Subcutaneous abdominal adipose tissue (tissue), 5 donors: ENCODE data around the gene NAT8L.
A peak's percentile ranks its signal among the peaks of the same experiment; 100 is the strongest.

ENCODE experiments used
- H3K27ac ChIP-seq: one replicate; pipeline ENCODE4 v1.7.0; 2013; ENCODE audit warnings: low read depth, mild to moderate bottlenecking, inconsistent platforms, low read length, moderate library complexity
- H3K27me3 ChIP-seq, 5 donors: one replicate each; pipeline ENCODE4 v1.7.0; 2013; ENCODE audit warnings: low read length in 5 of 5, inconsistent platforms in 1 of 5; ENCODE audit not compliant: control insufficient read depth in 5 of 5, insufficient read depth in 4 of 5
- H3K36me3 ChIP-seq, 5 donors: one replicate each; pipeline ENCODE4 v1.7.0; 2013; ENCODE audit warnings: low read length in 5 of 5; ENCODE audit not compliant: control insufficient read depth in 5 of 5, insufficient read depth in 5 of 5
- H3K4me1 ChIP-seq, 5 donors: one replicate each; pipeline ENCODE4 v1.7.0; 2013; ENCODE audit warnings: low read length in 5 of 5, mild to moderate bottlenecking in 3 of 5, moderate library complexity in 1 of 5; ENCODE audit not compliant: control insufficient read depth in 5 of 5, insufficient read depth in 5 of 5
- H3K4me3 ChIP-seq, 5 donors: one replicate each; pipeline ENCODE4 v1.7.0; 2013; ENCODE audit warnings: low read length in 5 of 5, low read depth in 1 of 5
- H3K9ac ChIP-seq, 5 donors: one replicate each; pipeline ENCODE4 v1.7.0; 2013; ENCODE audit warnings: low read length in 5 of 5, mild to moderate bottlenecking in 4 of 5, moderate library complexity in 3 of 5
- H3K9me3 ChIP-seq, 5 donors: one replicate each; pipeline ENCODE4 v1.7.0; 2013; ENCODE audit warnings: low read length in 5 of 5; ENCODE audit not compliant: control insufficient read depth in 5 of 5
- donor health status: healthy.
- donor health status: healthy.
- donor health status: healthy.
- donor health status: healthy.
- donor health status: healthy.

NAT8L gene

GRCh38 chr4:2057382-2058065 is 1.6 kb upstream of the NAT8L start:
- Histone ChIP-seq H3K9ac (no peak overlapping the region), H3K4me3 (no peak overlapping the region), H3K27me3 (peaks cover 0 to 21% (median 3%) of the 10 kb centered on the region in 5 donors)

GRCh38 chr4:2058264-2059045 is 672 bp upstream of the NAT8L start:
- H3K4me1 ChIP-seq: peaks cover 0 to 35% (median 32%) of the 10 kb centered on the region in 5 donors
- no peak overlapping the region for H3K27ac ChIP-seq
- no peaks in the 10 kb centered on the region for H3K36me3 ChIP-seq
- peak overlapping the region in 3 of 5 donors; percentile 31 to 59 (median 51) for H3K4me3 ChIP-seq
- no peaks in the 10 kb centered on the region for H3K9me3 ChIP-seq
- no peak overlapping the region for H3K9ac ChIP-seq
- H3K27me3 ChIP-seq: peaks cover 0 to 23% (median 3%) of the 10 kb centered on the region in 5 donors

More at GRCh38 chr4:2057382-2058065, 1.6 kb upstream of the NAT8L start:
- no peaks in the 10 kb centered on the region for H3K9me3 ChIP-seq
- H3K36me3 ChIP-seq: no peaks in the 10 kb centered on the region
- no peak overlapping the region for H3K27ac ChIP-seq
- H3K4me1 ChIP-seq: peaks cover 0 to 26% (median 22%) of the 10 kb centered on the region in 5 donors

- Histone ChIP-seq H3K4me1 (peaks cover 0 to 48% (median 38%) of the 10 kb centered on the region in 5 donors), H3K9ac (no peak overlapping the region), H3K9me3 (no peaks in the 10 kb centered on the region), H3K36me3 (peaks cover 0 to 3% (median 0%) of the 10 kb centered on the region in 5 donors), H3K27ac (peak overlapping the region; percentile 57), H3K4me3 (peak overlapping the region in 4 of 5 donors; percentile 47 to 61 (median 52)), H3K27me3 (peaks cover 0 to 23% (median 3%) of the 10 kb centered on the region in 5 donors)
Measured at GRCh38 chr4:2059726-2060602, 837 bp downstream of the NAT8L start.

DNA sequence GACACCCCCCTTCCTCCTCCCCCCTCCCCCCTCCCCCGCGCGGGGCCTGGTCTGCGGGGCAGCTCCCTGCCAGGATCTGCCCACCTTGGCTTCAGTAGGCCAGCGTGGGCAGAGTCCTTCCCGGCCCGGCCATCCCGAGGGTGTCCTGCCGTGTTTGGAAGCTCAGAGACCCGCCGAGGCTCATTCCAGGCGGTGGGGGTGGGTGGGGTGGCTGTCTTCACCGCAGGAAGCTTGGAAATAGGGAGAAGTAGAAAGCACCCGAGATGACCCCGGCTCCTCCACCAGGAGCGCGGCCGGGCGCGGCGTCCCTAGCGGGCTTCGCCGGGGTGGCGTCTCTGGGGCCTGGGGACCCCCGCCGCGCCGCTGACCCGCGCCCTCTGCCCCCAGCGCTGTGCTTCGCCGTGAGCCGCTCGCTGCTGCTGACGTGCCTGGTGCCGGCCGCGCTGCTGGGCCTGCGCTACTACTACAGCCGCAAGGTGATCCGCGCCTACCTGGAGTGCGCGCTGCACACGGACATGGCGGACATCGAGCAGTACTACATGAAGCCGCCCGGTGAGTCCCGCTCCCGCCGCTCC is 1.6 kb downstream of the NAT8L start:
- no peak overlapping the region for H3K9ac ChIP-seq
- peaks cover 0 to 52% (median 42%) of the 10 kb centered on the region in 5 donors for H3K4me1 ChIP-seq
- H3K27me3 ChIP-seq: peaks cover 0 to 23% (median 3%) of the 10 kb centered on the region in 5 donors
- H3K27ac ChIP-seq: peak overlapping the region; percentile 57
- H3K4me3 ChIP-seq: peak overlapping the region in 4 of 5 donors; percentile 47 to 66 (median 55)
- H3K9me3 ChIP-seq: no peaks in the 10 kb centered on the region
- H3K36me3 ChIP-seq: peaks cover 0 to 3% (median 0%) of the 10 kb centered on the region in 5 donors

DNA sequence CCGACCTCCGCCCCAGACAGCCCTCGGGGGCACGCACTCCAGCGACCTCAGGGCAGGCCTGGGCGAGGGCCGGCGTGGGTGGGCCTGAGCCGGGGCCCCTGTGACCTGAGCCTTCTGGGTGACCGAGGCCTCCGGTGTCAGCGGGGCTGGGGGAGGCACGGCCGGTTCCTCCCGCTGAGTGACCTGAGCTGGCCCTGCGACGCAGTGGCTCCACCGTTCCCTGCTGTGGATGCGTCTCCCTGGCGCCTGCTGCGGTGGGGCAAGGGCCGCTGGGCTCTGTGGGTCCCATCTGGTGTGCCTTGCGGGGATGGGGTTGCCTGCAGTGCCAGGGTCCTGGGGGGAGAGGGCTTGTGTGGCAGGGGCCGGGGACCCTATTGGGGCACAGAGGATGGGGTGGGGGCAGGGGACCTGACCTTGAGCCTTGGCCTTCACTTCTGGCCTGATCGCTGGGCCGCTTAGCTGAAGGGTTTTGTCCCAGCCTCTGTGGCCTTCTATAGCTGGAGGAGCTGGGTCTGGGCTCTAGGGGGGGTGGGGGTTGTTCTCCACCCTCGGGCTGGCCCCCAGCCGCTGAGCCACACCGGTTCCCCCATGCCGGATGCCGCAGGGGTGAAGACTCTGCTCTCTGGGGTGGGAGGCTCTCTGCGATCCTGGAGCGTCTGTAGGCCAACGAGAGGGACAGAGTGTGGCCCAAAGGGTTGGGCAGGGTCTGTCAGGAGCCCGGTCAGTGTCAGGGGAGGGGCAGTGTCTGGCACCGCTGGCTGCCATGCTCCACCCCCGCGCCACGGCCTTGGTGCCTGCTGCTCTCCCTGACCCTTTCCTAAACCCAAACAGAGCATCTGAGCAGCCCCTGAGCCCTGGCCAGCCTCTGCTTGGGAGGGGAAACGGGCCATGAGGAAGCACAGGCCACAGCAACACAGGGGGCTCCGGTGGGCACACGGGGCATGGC is 2.3 kb downstream of the NAT8L start:
- H3K27ac ChIP-seq: peak overlapping the region; percentile 57
- H3K4me1 ChIP-seq: peaks cover 0 to 60% (median 49%) of the 10 kb centered on the region in 5 donors
- H3K36me3 ChIP-seq: peaks cover 0 to 3% (median 0%) of the 10 kb centered on the region in 5 donors
- peak overlapping the region in 4 of 5 donors; percentile 21 to 66 (median 54) for H3K4me3 ChIP-seq
- H3K9me3 ChIP-seq: no peaks in the 10 kb centered on the region
- H3K9ac ChIP-seq: peak overlapping the region in 2 of 5 donors; percentile 24 to 56
- H3K27me3 ChIP-seq: peaks cover 0 to 20% (median 3%) of the 10 kb centered on the region in 5 donors

GRCh38 chr4:2062168-2062807 is 3.2 kb downstream of the NAT8L start:
- Histone ChIP-seq H3K27ac (no peak overlapping the region), H3K9me3 (no peaks in the 10 kb centered on the region), H3K4me3 (peak overlapping the region in 3 of 5 donors; percentile 47 to 66 (median 61)), H3K4me1 (peaks cover 0 to 68% (median 57%) of the 10 kb centered on the region in 5 donors), H3K27me3 (peaks cover 0 to 20% (median 2%) of the 10 kb centered on the region in 5 donors), H3K9ac (peak overlapping the region in 1 of 5 donors; percentile 20), H3K36me3 (peaks cover 0 to 3% (median 0%) of the 10 kb centered on the region in 5 donors)

- H3K9ac ChIP-seq: no peak overlapping the region
- no peak overlapping the region for H3K27ac ChIP-seq
- H3K4me1 ChIP-seq: peaks cover under 1 to 75% (median 64%) of the 10 kb centered on the region in 5 donors
- H3K4me3 ChIP-seq: no peak overlapping the region
- H3K9me3 ChIP-seq: no peaks in the 10 kb centered on the region
- peaks cover 0 to 20% (median 0%) of the 10 kb centered on the region in 5 donors for H3K27me3 ChIP-seq
- H3K36me3 ChIP-seq: peaks cover 0 to 3% (median 0%) of the 10 kb centered on the region in 5 donors
Measured at GRCh38 chr4:2062808-2063524, 3.8 kb downstream of the NAT8L start.
